GM12878 (cell line): ENCODE data around the gene BTBD19. TPM values are rescaled to one million over a fixed set of nuclear protein-coding genes. Genes with fewer than 3 reads are reported as not detected.

ENCODE experiments used
- ATAC-seq: fragments of 200-7000 bp; cut with Tn5 transposase; 3 replicates; pipeline ENCODE4 v1.9.1; 2020; ENCODE audit warnings: mild to moderate bottlenecking, moderate library complexity
- BruUV-seq: library from RNA; stranded (reverse); fragments of 400-500 nt; replicated peaks from 2 replicates; lab custom pipeline; 2021; lab: Mats Ljungman, UMichigan
- CTCF ChIA-PET: fragments of 300-600 bp; sonication (Branson Sonifier 250); formaldehyde crosslinking; extraction: SDS; loops from one replicate; lab custom pipeline; 2021; ENCODE audit warnings: inconsistent platforms; lab: Yijun Ruan, JAX
- POLR2A ChIA-PET: fragments of 350-600 bp; formaldehyde crosslinking; extraction: SDS; loops from one replicate; lab custom pipeline; 2021; ENCODE audit warnings: inconsistent platforms; lab: Charles Lee
- RAD21 ChIA-PET: fragments of 300-600 bp; sonication (Branson Sonifier 250); formaldehyde crosslinking; loops from one replicate; lab custom pipeline; 2023; ENCODE audit warnings: antibody characterized with exemption; ENCODE audit not compliant: unreplicated experiment; lab: Charles Lee
- SMC1A ChIA-PET: fragments of 300-600 bp; sonication (Branson Sonifier 250); formaldehyde crosslinking; loops from one replicate; lab custom pipeline; 2023; ENCODE audit not compliant: unreplicated experiment, uncharacterized antibody; lab: Charles Lee
- DNase-seq: peaks from one replicate; pipeline ENCODE4 v3.0.0-alpha.2; 2011; ENCODE audit warnings: low read depth, low spot score
- FAIRE-seq: peaks from 3 replicates; lab custom pipeline; 2011; peaks lifted over from hg19 to GRCh38; lab: Jason Lieb, UNC
- H2AFZ ChIP-seq: 2 replicates; pipeline ENCODE4 v1.6.0; 2011; ENCODE audit warnings: low read depth, low read length, control low read depth; ENCODE audit not compliant: control insufficient read depth
- H3K27ac ChIP-seq: 2 replicates; pipeline ENCODE4 v1.5.1; 2011; ENCODE audit warnings: control low read depth; ENCODE audit not compliant: control insufficient read depth, insufficient read depth
- H3K27me3 ChIP-seq, 2 experiments: replicated peaks in 1 of 2; 2 replicates each; pipeline versions ENCODE4 v1.6.0 to v1.6.1; 2011; ENCODE audit warnings: low read length in 1 of 2; ENCODE audit not compliant: control insufficient read depth in 2 of 2, insufficient read depth in 2 of 2
- H3K36me3 ChIP-seq, 2 experiments: 2 replicates each; pipeline ENCODE4 v1.5.1; 2011; ENCODE audit warnings: low read length in 1 of 2; ENCODE audit not compliant: control insufficient read depth in 2 of 2, insufficient read depth in 2 of 2
- H3K4me1 ChIP-seq: 2 replicates; pipeline ENCODE4 v1.6.1; 2011; ENCODE audit warnings: mild to moderate bottlenecking, low read length, moderate library complexity, mixed read lengths; ENCODE audit not compliant: control insufficient read depth, insufficient read depth
- H3K4me2 ChIP-seq: 2 replicates; pipeline ENCODE4 v1.6.0; 2011; ENCODE audit warnings: control low read depth; ENCODE audit not compliant: control insufficient read depth, insufficient read depth
- H3K4me3 ChIP-seq: fragments of 200-600 bp; sonication (generic); 2 replicates; pipeline ENCODE4 v1.5.1; 2016
- H3K79me2 ChIP-seq: 2 replicates; pipeline ENCODE4 v1.6.0; 2011; ENCODE audit warnings: low read length; ENCODE audit not compliant: control insufficient read depth, insufficient read depth
- H3K9ac ChIP-seq: 2 replicates; pipeline ENCODE4 v1.8.0; 2011; ENCODE audit warnings: low read length, control low read depth, mixed read lengths; ENCODE audit not compliant: control insufficient read depth, insufficient read depth
- H3K9me3 ChIP-seq: replicated peaks from 3 replicates; pipeline ENCODE4 v1.5.1; 2011; ENCODE audit warnings: mild to moderate bottlenecking, low read length; ENCODE audit not compliant: control insufficient read depth, insufficient read depth
- H4K20me1 ChIP-seq: 2 replicates; pipeline ENCODE4 v1.6.0; 2011; ENCODE audit not compliant: control insufficient read depth, insufficient read depth
- BMI1 ChIP-seq: fragments of 450-650 bp; IDR thresholded peaks from 2 replicates; pipeline ENCODE4 v1.6.1; 2016; ENCODE audit warnings: mild to moderate bottlenecking, moderate library complexity, borderline replicate concordance
- CHD1 ChIP-seq: IDR thresholded peaks from 2 replicates; pipeline ENCODE4 v1.6.1; 2012; ENCODE audit warnings: low read depth, low read length, improper control_type of control experiment
- CHD4 ChIP-seq: fragments of 200-600 bp; sonication (generic); IDR thresholded peaks from 2 replicates; pipeline ENCODE4 v1.6.1; 2016; ENCODE audit warnings: mild to moderate bottlenecking
- CREB1 ChIP-seq: IDR thresholded peaks from 2 replicates; pipeline ENCODE4 v1.6.1; 2012; ENCODE audit warnings: low read depth, mild to moderate bottlenecking, inconsistent platforms
- MEF2B ChIP-seq: fragments of 450-650 bp; IDR thresholded peaks from 2 replicates; pipeline ENCODE4 v1.6.1; 2018; ENCODE audit warnings: mild to moderate bottlenecking, moderate library complexity; ENCODE audit not compliant: partially characterized antibody, poor library complexity, severe bottlenecking
- NBN ChIP-seq: fragments of 450-650 bp; IDR thresholded peaks from 2 replicates; pipeline ENCODE4 v1.6.1; 2016
- NFYA ChIP-seq: IDR thresholded peaks from 2 replicates; pipeline ENCODE4 v1.6.1; 2011; ENCODE audit warnings: low read depth, mild to moderate bottlenecking, low read length, improper control_type of control experiment, borderline replicate concordance
- NR2F1 ChIP-seq: fragments of 450-650 bp; conservative IDR thresholded peaks from 2 replicates; pipeline ENCODE4 v1.6.1; 2017; ENCODE audit warnings: mild to moderate bottlenecking
- PAX8 ChIP-seq: fragments of 450-650 bp; IDR thresholded peaks from 2 replicates; pipeline ENCODE4 v1.6.1; 2017; ENCODE audit warnings: mild to moderate bottlenecking, moderate library complexity
- POU2F2 ChIP-seq: IDR thresholded peaks from 3 replicates; pipeline ENCODE4 v1.6.1; 2011; ENCODE audit warnings: low read depth, mild to moderate bottlenecking, low read length, borderline replicate concordance
- RAD51 ChIP-seq: fragments of 450-650 bp; IDR thresholded peaks from 2 replicates; pipeline ENCODE4 v1.6.1; 2016; ENCODE audit warnings: moderate library complexity, mild to moderate bottlenecking, inconsistent platforms
- ZNF217 ChIP-seq: fragments of 450-650 bp; IDR thresholded peaks from 2 replicates; pipeline ENCODE4 v1.6.1; 2017; ENCODE audit warnings: antibody characterized with exemption, mild to moderate bottlenecking
- WGBS: methylation state at CpG from one replicate; pipeline ENCODE4 v1.1.6; 2016; ENCODE audit warnings: low lambda C conversion rate; ENCODE audit not compliant: insufficient replicate concordance, insufficient coverage; ENCODE audit errors: missing lambda C conversion rate; 5-methylcytosine and 5-hydroxymethylcytosine counted together
- in situ Hi-C: fragments of 300-500 bp; cut with MboI; formaldehyde crosslinking; loops from 9 replicates; pipeline ENCODE4 v1.14.3; 2018; ENCODE audit warnings: mixed read lengths
- intact Hi-C: fragments of 100-400 bp; cut with micrococcal nuclease; formaldehyde crosslinking; loops from one replicate; pipeline ENCODE4 v1.14.2; 2022; ENCODE audit not compliant: unreplicated experiment
- polyA plus RNA-seq, 11 experiments: library from polyadenylated mRNA; depleted of rRNA in 4 of 11; unstranded in 6 of 11; stranded (reverse) in 5 of 11; fragments of >200 nt; fragmentation: Nextera tagmentation in 4 of 11; fragmentation: Illumina TruSeq in 1 of 11; extraction: Ambion mirVana in 4 of 11; extraction: Trizol in 1 of 11; gene quantifications; 1 replicate in 1 of 11; 2 replicates in 10 of 11; pipeline versions ENCODE4 v1.2.1 to v1.2.3, GENCODE V29; 2011 to 2016; ENCODE audit warnings: inconsistent platforms in 2 of 11, missing spikeins in 2 of 11, low read depth in 1 of 11
- total RNA-seq, 4 experiments: library from RNA; depleted of rRNA in 3 of 4; stranded (reverse); fragments of >200 nt in 3 of 4; fragmentation: Illumina TruSeq in 1 of 4; extraction: Trizol in 1 of 4; gene quantifications; 2 replicates each; pipeline versions ENCODE4 v1.2.1 to v1.2.3, GENCODE V29; 2013 to 2021
- TF ChIP-seq, protein P1 (sequence below): IDR thresholded peaks from 2 replicates; pipeline ENCODE4 v1.6.1; 2011; ENCODE audit warnings: low read depth, low read length, improper control_type of control experiment, borderline replicate concordance
- TF ChIP-seq, protein P2 (sequence below): fragments of 450-650 bp; IDR thresholded peaks from 2 replicates; pipeline ENCODE4 v1.6.1; 2018; ENCODE audit warnings: mild to moderate bottlenecking, low read depth, moderate library complexity; ENCODE audit not compliant: partially characterized antibody

Gene BTBD19
- total and polyA plus RNA-seq, 10 of the 15 experiments (the other 5 are each of a cell fraction or from before 2014, with no cell fraction given) = 0.13 to 2.7 (median 0.42) TPM

DNA sequence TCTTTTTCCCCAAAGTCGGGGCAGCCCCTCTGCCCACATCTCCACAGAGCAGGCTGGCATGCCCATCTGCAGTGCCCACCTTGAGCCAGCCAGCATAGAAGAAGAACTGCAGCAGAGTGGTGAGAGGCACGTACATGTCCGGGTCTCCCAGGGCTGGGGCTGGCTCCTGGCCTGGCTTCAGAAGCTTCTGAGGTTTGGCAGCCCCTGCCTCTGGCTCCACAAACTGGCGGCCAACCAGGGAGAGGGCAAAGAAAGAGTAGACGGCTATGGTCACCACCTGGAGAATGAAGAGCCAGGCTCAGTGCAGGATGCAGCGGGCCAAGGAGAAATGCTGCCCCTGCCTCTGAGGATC is 23.3 kb upstream of the BTBD19 start:
- peaks cover 30% of the 10 kb centered on the region for H3K4me1 ChIP-seq
- H3K36me3 ChIP-seq = peaks cover 0 to 12% of the 10 kb centered on the region in 2 experiments; a peak in 2 of 4 replicates
- ChIA-PET SMC1A (interaction anchor here (0.6 to 2.5 kb wide), 6 partner anchors 8 to 63 kb away, joined by 3 to 9 read pairs (median 5); partner anchors contain the start of genes PLK3 and RNU5D-1), CTCF (interaction anchor here (0.6 to 5.2 kb wide), 19 partner anchors 8 to 1936 kb away, joined by 3 to 40 read pairs (median 4); partner anchors contain the start of genes BTBD19, PLK3, RNU5D-1 and RPS8), RAD21 (interaction anchor here (0.6 to 2.8 kb wide), 3 partner anchors 9 to 226 kb away, joined by 4 to 11 read pairs (median 4); partner anchors contain the start of genes HECTD3, PLK3, RPS8 and UROD), POLR2A (interaction anchor here (0.6 to 3.0 kb wide), 9 partner anchors 8 to 1073 kb away, joined by 3 to 29 read pairs (median 6); partner anchors contain the start of genes RNU5D-1 and RPS8)
- BruUV-seq = no TSS peak
- no peak overlapping the region; the same call in 1 of the 2 replicates for H2AFZ ChIP-seq
- WGBS = 62% methylated on average over 6 of the region's 6 CpGs
- no peaks in the 10 kb centered on the region; the same call in 1 of the 2 replicates for H4K20me1 ChIP-seq
- no peaks in the 10 kb centered on the region for H3K27me3 ChIP-seq
- H3K4me2 ChIP-seq = peak overlapping the region; percentile 95
- H3K79me2 ChIP-seq = no peaks in the 10 kb centered on the region; the same call in 1 of the 2 replicates
- H3K27ac ChIP-seq = no peak overlapping the region
- in situ Hi-C loops (no loop called here), intact Hi-C loops (no loop called here)
- no peaks in the 10 kb centered on the region for H3K9me3 ChIP-seq
- no peak for FAIRE-seq
- H3K9ac ChIP-seq = no peak overlapping the region
- no peak for TF ChIP-seq CHD4
- TF ChIP-seq MEF2B = no peak
- no peak for TF ChIP-seq CREB1
- TF ChIP-seq RAD51 = no peak
- no peak for TF ChIP-seq NBN
- no peak for TF ChIP-seq PAX8
- no peak for TF ChIP-seq CHD1
- TF ChIP-seq POU2F2 = no peak
- TF ChIP-seq, protein P1, sequence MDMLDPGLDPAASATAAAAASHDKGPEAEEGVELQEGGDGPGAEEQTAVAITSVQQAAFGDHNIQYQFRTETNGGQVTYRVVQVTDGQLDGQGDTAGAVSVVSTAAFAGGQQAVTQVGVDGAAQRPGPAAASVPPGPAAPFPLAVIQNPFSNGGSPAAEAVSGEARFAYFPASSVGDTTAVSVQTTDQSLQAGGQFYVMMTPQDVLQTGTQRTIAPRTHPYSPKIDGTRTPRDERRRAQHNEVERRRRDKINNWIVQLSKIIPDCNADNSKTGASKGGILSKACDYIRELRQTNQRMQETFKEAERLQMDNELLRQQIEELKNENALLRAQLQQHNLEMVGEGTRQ = no peak
- TF ChIP-seq NFYA = no peak
- TF ChIP-seq BMI1 = no peak
- TF ChIP-seq, protein P2, sequence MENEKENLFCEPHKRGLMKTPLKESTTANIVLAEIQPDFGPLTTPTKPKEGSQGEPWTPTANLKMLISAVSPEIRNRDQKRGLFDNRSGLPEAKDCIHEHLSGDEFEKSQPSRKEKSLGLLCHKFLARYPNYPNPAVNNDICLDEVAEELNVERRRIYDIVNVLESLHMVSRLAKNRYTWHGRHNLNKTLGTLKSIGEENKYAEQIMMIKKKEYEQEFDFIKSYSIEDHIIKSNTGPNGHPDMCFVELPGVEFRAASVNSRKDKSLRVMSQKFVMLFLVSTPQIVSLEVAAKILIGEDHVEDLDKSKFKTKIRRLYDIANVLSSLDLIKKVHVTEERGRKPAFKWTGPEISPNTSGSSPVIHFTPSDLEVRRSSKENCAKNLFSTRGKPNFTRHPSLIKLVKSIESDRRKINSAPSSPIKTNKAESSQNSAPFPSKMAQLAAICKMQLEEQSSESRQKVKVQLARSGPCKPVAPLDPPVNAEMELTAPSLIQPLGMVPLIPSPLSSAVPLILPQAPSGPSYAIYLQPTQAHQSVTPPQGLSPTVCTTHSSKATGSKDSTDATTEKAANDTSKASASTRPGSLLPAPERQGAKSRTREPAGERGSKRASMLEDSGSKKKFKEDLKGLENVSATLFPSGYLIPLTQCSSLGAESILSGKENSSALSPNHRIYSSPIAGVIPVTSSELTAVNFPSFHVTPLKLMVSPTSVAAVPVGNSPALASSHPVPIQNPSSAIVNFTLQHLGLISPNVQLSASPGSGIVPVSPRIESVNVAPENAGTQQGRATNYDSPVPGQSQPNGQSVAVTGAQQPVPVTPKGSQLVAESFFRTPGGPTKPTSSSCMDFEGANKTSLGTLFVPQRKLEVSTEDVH = no peak
- no peak for TF ChIP-seq NR2F1
- no peak for TF ChIP-seq ZNF217
- peak; percentile 3 for ATAC-seq
- H3K4me3 ChIP-seq = no peak overlapping the region
- DNase-seq = no peak
